ENCODE data around the gene BAG5.
"Not testable (repeated sequence)": the region's sequence is repeated elsewhere in the genome, so short reads cannot be mapped to it uniquely, and the experiment has no call there.

BAG5 gene

DNA sequence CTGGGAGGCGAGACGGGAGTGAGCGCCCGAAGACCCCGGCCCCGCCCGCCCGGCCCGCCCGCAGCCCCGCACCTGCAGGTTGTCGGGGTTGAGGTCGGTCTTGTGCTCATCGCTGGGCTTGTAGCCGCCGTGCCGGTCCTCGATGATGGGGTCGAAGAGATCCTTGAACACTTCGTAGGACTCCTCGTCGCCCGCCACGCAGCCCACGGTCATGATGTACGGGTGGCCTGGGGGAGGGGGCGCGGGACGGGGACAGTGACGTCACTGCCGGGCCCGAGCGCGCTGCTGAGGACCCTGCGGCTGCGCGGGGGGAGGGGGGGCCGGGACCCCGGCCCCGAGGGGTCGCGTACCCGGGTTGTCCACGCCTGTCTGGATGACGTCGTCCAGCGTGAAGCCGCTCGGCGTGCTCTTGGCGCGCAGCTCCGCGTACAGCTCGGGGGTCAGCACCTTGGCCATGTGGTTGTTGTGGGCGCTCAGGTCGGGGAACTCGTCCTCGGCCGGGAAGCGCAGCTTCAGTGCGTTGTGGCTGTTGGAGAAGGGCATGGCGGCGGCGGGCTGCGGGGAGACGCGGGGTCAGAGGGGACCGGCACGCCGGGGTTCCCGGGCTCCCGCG is 40.4 kb downstream of the BAG5 start:
- peak; percentile 51 for DNase-seq

GRCh38 chr14:103521438-103521950 is 41.0 kb downstream of the BAG5 start:
- peak; percentile 64 for DNase-seq

GRCh38 chr14:103520657-103521437 is 41.6 kb downstream of the BAG5 start:
- DNase-seq = peak; percentile 93

DNA sequence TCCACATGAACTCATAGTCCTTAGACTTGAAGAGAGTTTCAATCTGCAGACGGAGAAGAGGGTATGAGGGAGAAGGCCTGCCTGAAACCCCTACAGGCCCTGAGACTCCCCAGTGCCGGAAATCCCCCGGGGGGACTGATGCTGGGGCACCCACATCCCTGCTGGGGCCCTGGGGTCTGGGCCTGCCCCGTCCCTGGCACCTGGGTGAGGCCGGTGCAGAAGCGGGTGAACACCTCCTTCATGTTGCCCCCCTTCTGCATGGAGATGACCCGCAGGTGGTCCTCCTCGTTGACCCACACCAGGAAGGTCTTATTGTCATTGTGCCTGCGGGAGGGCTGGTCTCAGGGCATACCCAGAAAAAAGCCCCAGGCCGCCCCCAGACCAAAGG is 42.2 kb downstream of the BAG5 start:
- no peak for DNase-seq

DNA sequence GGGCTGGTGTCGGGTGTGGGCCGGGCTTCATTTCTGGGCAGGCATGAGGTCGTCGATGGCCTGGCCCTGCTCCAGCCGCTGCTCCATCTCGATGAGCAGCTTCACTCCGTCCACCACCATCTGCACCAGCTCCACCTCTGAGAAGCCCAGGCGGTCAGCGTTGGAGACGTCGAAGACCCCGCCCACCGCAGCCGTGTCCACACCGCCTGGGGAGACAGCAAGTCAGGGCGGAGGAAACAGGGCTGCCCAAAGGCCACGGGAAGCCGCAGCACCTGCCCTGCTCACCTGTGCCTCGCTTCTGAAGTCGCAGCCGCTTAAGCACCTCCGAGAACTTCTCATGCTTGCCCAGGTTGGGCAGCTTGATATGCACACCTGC is 42.6 kb downstream of the BAG5 start:
- no peak for DNase-seq

- peak; percentile 82 for DNase-seq
Measured at GRCh38 chr14:103519043-103519836, 43.2 kb downstream of the BAG5 start.

- peak; percentile 76 for DNase-seq
Measured at GRCh38 chr14:103518422-103519042, 43.9 kb downstream of the BAG5 start.

- no peak for DNase-seq
Measured at GRCh38 chr14:103517721-103518421, 44.6 kb downstream of the BAG5 start.

- no peak for DNase-seq
Measured at GRCh38 chr14:103517174-103517566, 45.3 kb downstream of the BAG5 start.

- DNase-seq = no peak
Measured at GRCh38 chr14:103516426-103517173, 45.9 kb downstream of the BAG5 start.

DNA sequence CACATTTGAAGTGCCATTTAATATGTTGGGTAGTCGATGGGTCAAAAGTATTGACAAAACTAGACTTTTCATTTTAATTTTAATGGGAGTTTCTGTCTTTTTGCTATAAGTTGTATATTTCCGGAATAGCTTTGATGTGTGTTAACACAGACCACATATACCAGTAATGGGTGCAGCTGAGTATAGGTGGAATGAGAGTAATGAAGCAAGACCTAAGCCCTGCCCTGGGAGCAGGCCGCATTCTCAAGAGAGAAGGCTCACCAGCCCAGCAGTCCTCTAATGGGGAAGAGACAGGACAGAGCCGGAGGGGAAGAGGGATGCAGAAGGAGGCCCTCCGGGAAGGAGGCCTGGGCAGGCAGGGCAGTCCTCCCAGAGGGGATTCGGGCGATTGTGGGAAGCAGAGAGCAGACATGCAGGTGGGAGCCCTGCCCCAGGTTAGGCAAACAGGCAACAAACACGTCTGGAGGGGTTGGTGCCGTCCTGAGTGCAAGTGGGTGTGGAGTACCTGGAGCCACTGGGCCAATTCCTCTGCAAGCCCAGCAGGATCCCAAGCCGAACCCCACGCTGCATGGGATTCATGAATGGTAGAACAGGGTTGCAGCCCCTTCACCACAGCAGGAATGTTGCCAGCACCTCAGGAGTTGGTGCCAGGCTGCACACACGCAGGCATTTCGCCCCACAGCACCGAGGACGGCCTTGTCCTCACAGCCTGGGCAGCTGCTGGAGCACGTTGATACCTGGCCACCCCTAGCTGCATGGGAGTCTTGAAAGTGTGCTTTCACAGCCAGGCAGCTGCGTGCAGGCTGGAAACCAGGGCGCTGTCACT is 47.6 kb downstream of the BAG5 start:
- no peak for DNase-seq

DNA sequence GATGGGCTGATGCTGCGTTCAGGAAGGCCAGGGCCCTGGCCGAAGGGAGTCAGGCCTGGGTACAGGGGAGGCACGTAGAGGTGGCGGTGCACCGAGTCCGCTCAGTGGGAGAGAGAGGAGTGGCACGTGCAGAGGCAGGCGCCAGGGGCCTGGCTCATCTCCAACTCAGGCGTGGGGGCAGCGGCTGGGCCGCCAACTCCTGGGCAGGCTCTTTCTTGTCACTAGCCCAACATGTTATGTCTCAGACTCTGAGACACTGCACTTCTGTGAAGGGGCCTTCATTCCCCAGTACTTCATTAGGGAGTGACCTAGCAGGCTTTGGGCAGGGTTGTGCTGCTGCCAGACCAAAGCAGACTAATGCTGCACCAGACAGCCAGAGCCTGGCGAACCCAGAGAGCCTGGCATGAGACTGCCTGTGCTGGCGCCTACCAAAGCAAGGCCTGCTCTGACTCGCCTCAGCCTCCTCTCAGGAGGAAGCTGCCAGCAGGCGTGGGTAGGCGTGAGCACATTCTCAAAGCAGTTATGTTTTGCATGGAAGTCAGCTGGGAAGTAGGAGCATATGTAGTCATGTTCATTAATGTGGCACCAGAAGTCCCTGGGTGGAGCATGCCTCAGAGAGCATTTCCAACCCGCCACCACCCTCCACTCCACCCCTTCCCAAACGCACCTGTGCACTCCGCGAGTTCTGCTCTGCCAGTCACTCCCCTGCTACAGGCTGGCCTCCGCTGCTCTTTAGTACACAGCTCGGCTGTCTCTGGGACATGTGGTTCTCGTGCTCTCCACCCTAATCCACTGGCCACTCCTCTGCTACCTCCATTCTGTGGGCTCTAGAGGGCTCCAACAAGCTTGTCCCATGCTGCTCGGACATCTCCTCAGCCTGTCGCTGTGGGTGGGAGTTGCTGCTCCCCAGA is 49.5 kb downstream of the BAG5 start:
- peak; percentile 80 for DNase-seq

DNA sequence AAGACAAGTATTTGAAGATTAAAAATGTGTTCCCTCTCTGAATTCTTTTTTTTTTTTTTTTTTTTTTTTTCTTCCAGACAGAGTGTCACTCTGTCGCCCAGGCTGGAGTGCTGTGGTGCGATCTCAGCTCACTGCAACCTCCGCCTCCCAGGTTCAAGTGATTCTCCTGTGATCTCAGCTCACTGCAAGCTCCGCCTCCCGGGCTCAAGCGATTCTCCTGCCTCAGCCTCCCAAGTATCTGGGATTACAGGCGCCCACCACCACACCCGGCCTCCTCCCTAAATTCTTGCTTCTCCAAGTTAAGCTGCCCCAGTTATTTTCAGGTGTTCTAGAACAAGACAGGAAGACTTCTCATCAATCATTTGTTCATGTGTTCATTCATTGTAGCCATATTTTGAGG is 50.3 kb downstream of the BAG5 start:
- not testable (repeated sequence) for DNase-seq

GRCh38 chr14:103510724-103511693 is 51.4 kb downstream of the BAG5 start:
- DNase-seq = no peak

GRCh38 chr14:103509864-103510723 is 52.4 kb downstream of the BAG5 start:
- DNase-seq = no peak

DNA sequence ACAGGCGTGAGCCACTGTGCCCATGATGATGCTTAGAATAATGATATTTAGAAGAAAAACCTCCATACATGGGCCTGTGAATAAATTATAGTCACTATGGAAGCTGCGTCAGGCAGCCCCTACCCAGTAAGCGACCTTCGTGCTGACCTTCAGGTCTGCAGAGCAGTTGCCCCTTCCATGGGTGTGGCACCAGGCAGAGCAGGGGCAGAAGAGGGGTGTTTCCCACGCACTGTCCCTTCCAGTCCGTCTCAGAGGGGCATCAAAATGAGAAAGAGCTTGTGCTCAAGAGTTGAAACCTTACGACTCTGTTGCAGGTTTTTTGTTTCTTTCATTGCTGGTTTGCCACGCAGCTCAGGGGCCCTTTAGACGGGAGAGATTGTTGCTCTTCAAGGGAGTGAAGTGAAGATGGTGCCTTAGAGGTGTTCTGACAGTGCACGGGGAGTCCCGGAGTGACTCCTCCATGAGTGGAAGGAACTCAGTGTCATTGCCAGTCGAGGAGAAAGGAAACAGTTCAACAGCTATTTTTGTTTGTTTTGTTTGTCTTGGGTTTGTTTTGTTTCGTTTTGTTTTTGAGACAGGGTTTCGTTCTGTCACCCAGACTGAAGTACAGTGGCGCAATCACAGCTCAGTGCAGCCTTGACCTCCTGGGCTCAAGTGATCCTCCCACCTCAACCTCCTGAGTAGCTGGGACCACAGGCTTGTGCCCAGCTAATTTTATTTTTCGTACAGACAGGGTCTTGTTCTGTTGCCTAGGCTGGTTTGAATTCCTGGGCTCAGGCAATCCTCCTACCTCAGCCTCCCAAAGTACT is 53.7 kb downstream of the BAG5 start:
- no peak for DNase-seq

DNA sequence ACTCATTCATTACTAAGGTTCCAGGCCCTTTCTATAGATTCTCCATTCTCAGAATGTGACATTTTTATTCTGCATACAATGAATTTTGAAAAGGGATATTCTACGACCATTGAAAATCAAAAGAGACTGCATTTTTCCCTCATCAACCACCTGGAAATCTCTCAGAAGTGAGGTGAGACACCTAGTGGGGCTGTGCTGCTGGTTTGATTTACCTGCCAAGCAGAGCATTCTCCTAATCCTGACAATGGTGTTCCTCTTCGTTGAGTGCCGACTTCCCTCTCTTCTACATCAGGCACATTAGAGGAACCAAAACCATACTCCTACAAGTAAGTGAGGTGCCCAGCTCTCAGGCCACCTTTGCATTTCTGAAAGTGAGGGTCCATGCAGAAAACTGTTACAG is 54.7 kb downstream of the BAG5 start:
- DNase-seq = no peak

All from hematopoietic multipotent progenitor cell treated with erythropoietin and hydrocortisone succinate and interleukin-3 and kit ligand, for 4 days (in vitro differentiated cells).